CD8-positive, alpha-beta memory T cell (primary cell): ENCODE measurements around the gene CDS2. TPM values are rescaled to one million over a fixed set of nuclear protein-coding genes. Genes with fewer than 3 reads are reported as not detected.
A peak's percentile ranks its signal among the peaks of the same experiment; 100 is the strongest.

Experiments
- CTCF ChIA-PET: fragments of 350-600 bp; sonication (Branson Sonifier 250); formaldehyde crosslinking; loops from one replicate; lab custom pipeline; 2021; ENCODE audit warnings: antibody characterized with exemption; lab: Charles Lee
- POLR2A ChIA-PET: fragments of 350-600 bp; sonication (Branson Sonifier 250); formaldehyde crosslinking; loops from one replicate; lab custom pipeline; 2021; ENCODE audit warnings: antibody characterized with exemption; lab: Charles Lee
- DNase-seq, 5 donors: peaks; one replicate each; pipeline versions ENCODE4 v3.0.0 to v3.0.0-alpha.2; 2020 to 2022; ENCODE audit warnings: mixed read lengths in 1 of 5
- H3K27ac ChIP-seq: one replicate; pipeline ENCODE4 v1.7.0; 2013; ENCODE audit warnings: low read depth, mild to moderate bottlenecking, low read length, moderate library complexity
- H3K27me3 ChIP-seq: 2 replicates; pipeline ENCODE4 v1.7.0; 2013; ENCODE audit warnings: low read length, mild to moderate bottlenecking; ENCODE audit not compliant: insufficient read depth, poor library complexity, severe bottlenecking
- H3K36me3 ChIP-seq: 2 replicates; pipeline ENCODE4 v1.7.0; 2013; ENCODE audit warnings: mild to moderate bottlenecking, low read length, moderate library complexity; ENCODE audit not compliant: insufficient read depth
- H3K4me1 ChIP-seq: 2 replicates; pipeline ENCODE4 v1.7.0; 2013; ENCODE audit warnings: mild to moderate bottlenecking, low read length, moderate library complexity; ENCODE audit not compliant: insufficient read depth
- H3K4me3 ChIP-seq: 2 replicates; pipeline ENCODE4 v1.7.0; 2013; ENCODE audit warnings: mild to moderate bottlenecking, low read length
- H3K9me3 ChIP-seq: 2 replicates; pipeline ENCODE4 v1.7.0; 2013; ENCODE audit warnings: mild to moderate bottlenecking, low read length
- H3K27ac Mint-ChIP-seq, 8 donors: one replicate each; pipeline ENCODE4 v1.8.0; 2020 to 2021; ENCODE audit warnings: mixed read lengths in 8 of 8, mild to moderate bottlenecking in 6 of 8, inconsistent platforms in 3 of 8, moderate library complexity in 3 of 8
- H3K27me3 Mint-ChIP-seq, 2 donors: one replicate each; pipeline ENCODE4 v1.8.0; 2020 to 2021; ENCODE audit warnings: mixed read lengths in 2 of 2, mild to moderate bottlenecking in 1 of 2, moderate library complexity in 1 of 2
- H3K36me3 Mint-ChIP-seq, 3 donors: one replicate each; pipeline ENCODE4 v1.8.0; 2020 to 2021; ENCODE audit warnings: mixed read lengths in 3 of 3, inconsistent platforms in 1 of 3, mild to moderate bottlenecking in 1 of 3
- H3K4me1 Mint-ChIP-seq, 3 donors: one replicate each; pipeline ENCODE4 v1.8.0; 2020 to 2021; ENCODE audit warnings: mixed read lengths in 3 of 3, inconsistent platforms in 1 of 3, mild to moderate bottlenecking in 1 of 3
- H3K4me3 Mint-ChIP-seq, 7 donors: one replicate each; pipeline ENCODE4 v1.8.0; 2020 to 2021; ENCODE audit warnings: mixed read lengths in 7 of 7, mild to moderate bottlenecking in 6 of 7, moderate library complexity in 4 of 7, inconsistent platforms in 2 of 7
- H3K9me3 Mint-ChIP-seq, 5 donors: one replicate each; pipeline ENCODE4 v1.8.0; 2020 to 2022; ENCODE audit warnings: mixed read lengths in 5 of 5, mild to moderate bottlenecking in 3 of 5, moderate library complexity in 2 of 5, inconsistent platforms in 1 of 5
- polyA plus RNA-seq: library from polyadenylated mRNA; unstranded; fragments of 300-500 nt; fragmentation: Illumina TruSeq; gene quantifications from one replicate; pipeline ENCODE4 v1.2.3, GENCODE V29; 2021
- total RNA-seq, 2 experiments: library from RNA; stranded (reverse); gene quantifications; one replicate each; pipeline ENCODE4 v1.2.3, GENCODE V29; 2021

Gene CDS2
- total and polyA plus RNA-seq, 3 experiments from 2014 or later: 48.3 to 57.3 (median 55.3) TPM

GRCh38 chr20:5217616-5218015 lies 90.8 kb downstream of the CDS2 start:
- no peaks in the 10 kb centered on the region for H3K9me3 Mint-ChIP-seq

DNA sequence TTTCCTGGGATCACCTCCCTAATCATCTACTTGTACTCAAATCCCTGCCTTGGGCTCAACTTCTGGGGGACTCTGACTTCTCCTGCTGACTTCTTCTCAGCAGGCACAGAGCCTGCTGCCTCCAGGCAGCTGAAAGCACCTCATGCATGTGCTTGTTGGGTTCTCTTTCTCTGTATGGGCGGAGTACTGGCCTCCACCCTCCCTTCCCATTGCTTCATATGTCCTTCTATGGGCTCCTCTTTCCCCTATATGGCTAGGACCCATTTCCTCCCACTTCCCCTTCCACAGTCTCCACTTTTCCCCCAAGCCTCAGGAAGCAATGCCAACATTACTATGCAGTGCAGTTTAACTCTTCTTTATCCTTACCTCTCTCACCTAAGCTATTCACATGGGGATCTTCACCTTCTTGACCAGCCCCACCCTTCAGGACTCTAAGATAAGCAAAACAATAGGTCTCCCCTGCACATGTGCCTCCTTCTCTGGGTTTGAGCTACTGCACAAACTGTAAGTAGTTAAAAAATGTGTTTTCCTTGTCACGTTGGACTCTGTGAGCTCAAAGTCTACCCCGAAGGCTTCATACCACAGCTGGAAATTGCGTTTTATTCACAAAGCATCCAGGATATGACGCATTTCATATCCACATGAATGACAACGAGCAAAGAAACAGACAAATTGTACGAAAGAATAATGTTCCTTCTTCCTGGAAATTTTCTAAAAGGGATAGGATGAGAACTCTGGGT lies 93.7 kb downstream of the CDS2 start:
- peaks cover 2 to 6% (median 5%) of the 10 kb centered on the region in 3 donors for H3K4me1 Mint-ChIP-seq
- H3K9me3 Mint-ChIP-seq: no peaks in the 10 kb centered on the region
- peaks cover 0 to 4% (median 2%) of the 10 kb centered on the region in 3 donors for H3K36me3 Mint-ChIP-seq
- H3K27ac Mint-ChIP-seq: peak overlapping the region in 1 of 8 donors; percentile 14
- H3K27me3 Mint-ChIP-seq: no peaks in the 10 kb centered on the region
- no peaks in the 10 kb centered on the region for H3K4me1 ChIP-seq
- no peak for DNase-seq
- H3K9me3 ChIP-seq: no peaks in the 10 kb centered on the region
- no peak overlapping the region for H3K4me3 Mint-ChIP-seq
- H3K4me3 ChIP-seq: no peak overlapping the region
- no peak overlapping the region for H3K27ac ChIP-seq
- H3K27me3 ChIP-seq: no peaks in the 10 kb centered on the region
- H3K36me3 ChIP-seq: no peaks in the 10 kb centered on the region
- ChIA-PET POLR2A (no interaction called here), CTCF (interaction anchor here (6.3 kb wide), 1 partner anchor 14 kb away, joined by 37 read pairs; no protein-coding TSS in a partner anchor)

More at GRCh38 chr20:5217616-5218015, 90.8 kb downstream of the CDS2 start:
- Mint-ChIP-seq H3K27ac (no peak overlapping the region), H3K36me3 (peaks cover 0 to 4% (median 2%) of the 10 kb centered on the region in 3 donors), H3K4me3 (no peak overlapping the region), H3K4me1 (no peaks in the 10 kb centered on the region), H3K27me3 (no peaks in the 10 kb centered on the region)
- no peak overlapping the region for H3K27ac ChIP-seq
- H3K27me3 ChIP-seq: no peaks in the 10 kb centered on the region
- no peak overlapping the region for H3K4me3 ChIP-seq
- H3K36me3 ChIP-seq: no peaks in the 10 kb centered on the region
- H3K9me3 ChIP-seq: no peaks in the 10 kb centered on the region
- H3K4me1 ChIP-seq: no peaks in the 10 kb centered on the region
- CTCF ChIA-PET: interaction anchor here (1.3 to 2.7 kb wide), 2 partner anchors 12 to 91 kb away, joined by 3 to 11 read pairs; partner anchors contain the start of gene CDS2
- POLR2A ChIA-PET: no interaction called here
- no peak for DNase-seq

DNA sequence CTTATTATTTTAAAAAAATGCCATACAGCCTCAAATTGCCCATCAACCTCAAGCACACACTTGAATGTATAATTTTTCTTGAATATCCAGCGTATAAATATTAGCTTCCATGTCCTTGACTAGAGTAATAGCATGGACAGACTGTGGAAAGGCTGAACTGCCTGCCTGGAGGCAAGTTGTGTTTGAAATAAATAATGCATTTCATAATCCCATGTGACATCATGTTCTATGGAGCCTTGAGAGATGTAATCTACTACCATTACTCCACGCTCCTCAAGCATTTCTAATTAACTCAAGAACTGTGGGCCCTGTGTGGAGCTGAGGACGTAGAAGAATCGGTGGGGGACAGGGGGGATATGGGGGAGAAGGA lies 94.2 kb downstream of the CDS2 start:
- no peaks in the 10 kb centered on the region for H3K27me3 Mint-ChIP-seq
- CTCF ChIA-PET: interaction anchor here (6.3 kb wide), 1 partner anchor 14 kb away, joined by 37 read pairs; no protein-coding TSS in a partner anchor
- Histone ChIP-seq H3K9me3 (no peaks in the 10 kb centered on the region), H3K27ac (no peak overlapping the region), H3K36me3 (no peaks in the 10 kb centered on the region), H3K4me1 (no peaks in the 10 kb centered on the region), H3K4me3 (no peak overlapping the region), H3K27me3 (no peaks in the 10 kb centered on the region)
- DNase-seq: no peak
- H3K9me3 Mint-ChIP-seq: no peaks in the 10 kb centered on the region
- POLR2A ChIA-PET: no interaction called here
- H3K36me3 Mint-ChIP-seq: peaks cover 0 to 4% (median 2%) of the 10 kb centered on the region in 3 donors
- H3K4me3 Mint-ChIP-seq: no peak overlapping the region
- no peak overlapping the region for H3K27ac Mint-ChIP-seq
- peaks cover 2 to 6% (median 5%) of the 10 kb centered on the region in 3 donors for H3K4me1 Mint-ChIP-seq

GRCh38 chr20:5222919-5223634 lies 96.3 kb downstream of the CDS2 start:
- Mint-ChIP-seq H3K4me3 (no peak overlapping the region), H3K9me3 (no peaks in the 10 kb centered on the region), H3K27ac (peak overlapping the region in 1 of 8 donors; percentile 25), H3K27me3 (no peaks in the 10 kb centered on the region), H3K36me3 (peaks cover 0 to 4% (median 1%) of the 10 kb centered on the region in 3 donors), H3K4me1 (peaks cover 2 to 6% (median 5%) of the 10 kb centered on the region in 3 donors)
- Histone ChIP-seq H3K9me3 (no peaks in the 10 kb centered on the region), H3K4me1 (no peaks in the 10 kb centered on the region), H3K36me3 (no peaks in the 10 kb centered on the region), H3K27me3 (no peaks in the 10 kb centered on the region), H3K4me3 (no peak overlapping the region), H3K27ac (no peak overlapping the region)
- CTCF ChIA-PET: interaction anchor here (0.8 to 6.3 kb wide), 10 partner anchors 9 to 104 kb away, joined by 3 to 37 read pairs (median 4); partner anchors contain the start of gene CDS2
- POLR2A ChIA-PET: no interaction called here
- DNase-seq: peak; percentile 17 to 68 (median 29)

DNA sequence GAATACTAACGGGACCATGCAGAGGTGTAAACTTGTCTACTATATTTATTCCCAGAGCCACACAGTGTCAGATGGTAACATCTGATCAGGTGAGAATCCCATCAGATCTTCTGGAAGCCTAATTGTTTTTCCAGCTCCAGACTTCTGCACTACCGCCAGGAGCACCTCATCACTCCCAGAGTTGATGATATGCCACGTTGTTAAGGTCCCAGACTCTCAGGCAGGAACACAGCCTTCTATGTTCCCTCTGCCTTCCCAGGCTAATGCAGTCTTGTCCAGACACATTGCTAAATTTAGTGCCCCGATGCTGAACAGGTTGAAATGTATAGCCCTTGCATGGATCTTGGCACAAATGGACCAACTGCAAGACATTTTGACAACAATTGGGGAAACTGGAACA lies 103.7 kb downstream of the CDS2 start:
- H3K4me1 ChIP-seq: no peaks in the 10 kb centered on the region
- no peaks in the 10 kb centered on the region for H3K27me3 ChIP-seq
- H3K4me1 Mint-ChIP-seq: peaks cover 0 to 10% (median 3%) of the 10 kb centered on the region in 3 donors
- H3K27ac Mint-ChIP-seq: peak overlapping the region in 1 of 8 donors; percentile 67
- no peak overlapping the region for H3K27ac ChIP-seq
- no peak for DNase-seq
- H3K4me3 ChIP-seq: no peak overlapping the region
- no peaks in the 10 kb centered on the region for H3K36me3 ChIP-seq
- ChIA-PET CTCF (no interaction called here), POLR2A (no interaction called here)
- H3K9me3 Mint-ChIP-seq: peaks cover 0 to 2% (median 0%) of the 10 kb centered on the region in 5 donors
- no peak overlapping the region for H3K4me3 Mint-ChIP-seq
- H3K36me3 Mint-ChIP-seq: peaks cover 0 to 2% (median 0%) of the 10 kb centered on the region in 3 donors
- no peaks in the 10 kb centered on the region for H3K9me3 ChIP-seq
- H3K27me3 Mint-ChIP-seq: peaks cover 3 to 18% of the 10 kb centered on the region in 2 donors

- CTCF ChIA-PET: interaction anchor here (0.8 kb wide), 1 partner anchor 12 kb away, joined by 3 read pairs; no protein-coding TSS in a partner anchor
- H3K27me3 ChIP-seq: no peaks in the 10 kb centered on the region
- no peaks in the 10 kb centered on the region for H3K9me3 ChIP-seq
- no peaks in the 10 kb centered on the region for H3K36me3 ChIP-seq
- H3K27ac ChIP-seq: no peak overlapping the region
- H3K4me1 ChIP-seq: no peaks in the 10 kb centered on the region
- H3K27ac Mint-ChIP-seq: no peak overlapping the region
- H3K4me1 Mint-ChIP-seq: peaks cover 0 to 9% (median 3%) of the 10 kb centered on the region in 3 donors
- H3K36me3 Mint-ChIP-seq: peaks cover 0 to 11% (median 0%) of the 10 kb centered on the region in 3 donors
- H3K9me3 Mint-ChIP-seq: peaks cover 0 to 11% (median 5%) of the 10 kb centered on the region in 5 donors
- no peak overlapping the region for H3K4me3 Mint-ChIP-seq
- DNase-seq: no peak
- peaks cover 8 to 48% of the 10 kb centered on the region in 2 donors for H3K27me3 Mint-ChIP-seq
- no peak overlapping the region for H3K4me3 ChIP-seq
- POLR2A ChIA-PET: no interaction called here
Measured at GRCh38 chr20:5234158-5234557, 107.3 kb downstream of the CDS2 start.

DNA sequence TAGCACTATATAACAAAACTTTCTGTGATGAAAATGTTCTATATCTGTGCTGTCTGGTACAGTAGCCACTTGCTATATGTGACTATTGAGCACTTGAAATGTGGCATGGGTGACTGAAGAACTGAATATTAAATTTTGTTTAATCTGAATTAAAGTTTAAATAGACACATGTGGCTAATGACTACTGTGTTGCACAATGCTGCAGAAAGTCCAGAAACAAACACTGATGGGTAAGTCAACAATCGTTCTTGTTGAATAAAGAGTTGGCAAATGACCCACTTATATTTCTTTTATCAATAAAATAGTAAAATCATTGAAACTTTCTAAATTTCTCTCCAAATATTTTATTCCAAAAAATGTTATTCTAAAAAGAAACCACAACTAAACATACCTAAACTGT lies 108.2 kb downstream of the CDS2 start:
- no peak overlapping the region for H3K4me3 ChIP-seq
- no peaks in the 10 kb centered on the region for H3K36me3 ChIP-seq
- no peaks in the 10 kb centered on the region for H3K9me3 ChIP-seq
- no peak for DNase-seq
- H3K4me1 Mint-ChIP-seq: peaks cover 0 to 4% (median 0%) of the 10 kb centered on the region in 3 donors
- H3K27ac ChIP-seq: no peak overlapping the region
- H3K4me3 Mint-ChIP-seq: no peak overlapping the region
- no peaks in the 10 kb centered on the region for H3K4me1 ChIP-seq
- ChIA-PET POLR2A (no interaction called here), CTCF (no interaction called here)
- H3K36me3 Mint-ChIP-seq: peaks cover 0 to 12% (median 0%) of the 10 kb centered on the region in 3 donors
- peaks cover 0 to 11% (median 10%) of the 10 kb centered on the region in 5 donors for H3K9me3 Mint-ChIP-seq
- H3K27ac Mint-ChIP-seq: no peak overlapping the region
- H3K27me3 ChIP-seq: no peaks in the 10 kb centered on the region
- H3K27me3 Mint-ChIP-seq: peaks cover 10 to 52% of the 10 kb centered on the region in 2 donors
